ENCODE measurements around the gene SECISBP2. TPM values are rescaled to one million over a fixed set of nuclear protein-coding genes. Genes with fewer than 3 reads are reported as not detected.

SECISBP2 gene
- total RNA-seq (2014; rRNA removed) (14.4 and 15.7 TPM in 2 replicates), Bru-seq, nascent RNA (percentile 82 among the genes with signal in this experiment), BruChase-seq, experiment 1, labeled RNA remaining after a 6-hour chase (percentile 77 among the genes with signal in this experiment), BruChase-seq, experiment 2, labeled RNA remaining after a 2-hour chase (percentile 88 among the genes with signal in this experiment)
- long read RNA-seq, transcript SECISBP2-202 (17 exons, 3,462 nt): major isoform, 5 of 53 reads
- long read RNA-seq, partial matches to known transcripts: 22 of 53 reads
- long read RNA-seq, other reads (novel, unspliced or antisense): 25 of 53 reads

GRCh38 chr9:89318123-89319014 lies at the start of gene SECISBP2:
Gene SECISBP2 (plus strand): TSS chr9:89318500. CDS start chr9:89318577, 77 bp downstream.
- no peaks in the 10 kb centered on the region for H3K9me3 ChIP-seq (ENCODE audit: low read length)
- peaks cover 73% of the 10 kb centered on the region for H3K79me2 ChIP-seq (ENCODE audit: low read length)
- H3K9ac ChIP-seq (ENCODE audit: low read length): peak within 1 kb of the TSS; percentile 91
- CTCF ChIA-PET: no interaction called here
- H3K9me2 ChIP-seq (replicated peaks; ENCODE audit: low read length): no peaks in the 10 kb centered on the region
- peak within 1 kb of the TSS; percentile 74 for H3K4me3 ChIP-seq (ENCODE audit: low read length)
- DNase-seq: peak; percentile 91
- BruUV-seq (replicated peaks): no TSS peak
- peaks cover 18% of the 10 kb centered on the region for H4K20me1 ChIP-seq (ENCODE audit: low read length)
- H2AFZ ChIP-seq (ENCODE audit: low read length): peak within 1 kb of the TSS; percentile 58
- H3K4me1 ChIP-seq (ENCODE audit: insufficient read depth, low read length): peaks cover 37% of the 10 kb centered on the region
- peaks cover 4% of the 10 kb centered on the region for H3F3A ChIP-seq (ENCODE audit: low read length, unreplicated experiment)
- POLR2A ChIA-PET (ENCODE audit: unreplicated experiment): interaction anchor here (0.6 kb wide), 1 partner anchor 1222 kb away, joined by 3 read pairs; no protein-coding TSS in a partner anchor
- H3K27me3 ChIP-seq (ENCODE audit: low read length): no peaks in the 10 kb centered on the region
- ATAC-seq: peak; percentile 95
- peak within 1 kb of the TSS; percentile 90 for H3K4me2 ChIP-seq (ENCODE audit: low read length)
- TF ChIP-seq EZH2 (IDR thresholded peaks at IDR 0.05; ENCODE audit: low read length, unreplicated experiment) (no peak), CTCF (conservative IDR thresholded peaks at IDR 0.05; ENCODE audit: low read depth, low read length) (peak; percentile 76)
- H3K27ac ChIP-seq (ENCODE audit: low read length): peak within 1 kb of the TSS; percentile 96
- H3K36me3 ChIP-seq (ENCODE audit: low read depth, low read length): peaks cover 36% of the 10 kb centered on the region
- intact Hi-C loops (cut with micrococcal nuclease): loop anchor here (1.0 to 10.0 kb wide), 4 partner anchors 10 to 784 kb away; partner anchors contain the start of gene NXNL2

GRCh38 chr9:89273528-89274279 lies 44.6 kb upstream of the SECISBP2 start:
- no peak overlapping the region for H3K27ac ChIP-seq (ENCODE audit: low read length)
- H3K4me1 ChIP-seq (ENCODE audit: insufficient read depth, low read length): no peaks in the 10 kb centered on the region
- no peaks in the 10 kb centered on the region for H3K79me2 ChIP-seq (ENCODE audit: low read length)
- CTCF ChIA-PET: interaction anchor here (0.6 kb wide), 1 partner anchor 1919 kb away, joined by 4 read pairs; no protein-coding TSS in a partner anchor
- TF ChIP-seq CTCF (conservative IDR thresholded peaks at IDR 0.05; ENCODE audit: low read depth, low read length) (no peak), EZH2phosphoT487 (IDR thresholded peaks at IDR 0.05; ENCODE audit: borderline replicate concordance, low read length) (no peak), EZH2 (IDR thresholded peaks at IDR 0.05; ENCODE audit: low read length, unreplicated experiment) (no peak)
- no peaks in the 10 kb centered on the region for H4K20me1 ChIP-seq (ENCODE audit: low read length)
- H3K4me2 ChIP-seq (ENCODE audit: low read length): no peak overlapping the region
- no peaks in the 10 kb centered on the region for H3F3A ChIP-seq (ENCODE audit: low read length, unreplicated experiment)
- no peaks in the 10 kb centered on the region for H3K27me3 ChIP-seq (ENCODE audit: low read length)
- H3K9me2 ChIP-seq (replicated peaks; ENCODE audit: low read length): no peaks in the 10 kb centered on the region
- no peak for DNase-seq
- no TSS peak for BruUV-seq (replicated peaks)
- peaks cover 8% of the 10 kb centered on the region for H3K9me3 ChIP-seq (ENCODE audit: low read length)
- H3K9ac ChIP-seq (ENCODE audit: low read length): no peak overlapping the region
- no peaks in the 10 kb centered on the region for H3K36me3 ChIP-seq (ENCODE audit: low read depth, low read length)
- no peak for ATAC-seq
- intact Hi-C loops (cut with micrococcal nuclease): loop anchor here (10.0 kb wide), 1 partner anchor 249 kb away; no protein-coding TSS in a partner anchor
- no peak overlapping the region for H2AFZ ChIP-seq (ENCODE audit: low read length)
- H3K4me3 ChIP-seq (ENCODE audit: low read length): no peak overlapping the region
- POLR2A ChIA-PET (ENCODE audit: unreplicated experiment): no interaction called here

All from PC-3 (cell line).